Urinary bladder (tissue), 4 donors: ENCODE measurements around the gene KPRP. TPM values are rescaled to one million over a fixed set of nuclear protein-coding genes. Genes with fewer than 3 reads are reported as not detected.

Experiments used
- DNase-seq: peaks from one replicate; pipeline ENCODE4 v3.0.0-alpha.2; 2015; ENCODE audit errors: extremely low spot score
- H3K27ac ChIP-seq: one replicate; pipeline ENCODE4 v1.5.1; 2013; ENCODE audit warnings: low read depth, mild to moderate bottlenecking, moderate library complexity
- H3K36me3 ChIP-seq: one replicate; pipeline ENCODE4 v1.6.1; 2013; ENCODE audit warnings: mild to moderate bottlenecking, moderate library complexity; ENCODE audit not compliant: insufficient read depth
- H3K4me1 ChIP-seq: one replicate; pipeline ENCODE4 v1.6.1; 2013; ENCODE audit warnings: mild to moderate bottlenecking, moderate library complexity; ENCODE audit not compliant: insufficient read depth
- H3K4me3 ChIP-seq: one replicate; pipeline ENCODE4 v1.5.1; 2013; ENCODE audit warnings: low read depth, low read length
- WGBS: extraction: QIAGEN DNeasy Blood & Tissue Kit; methylation state at CpG from one replicate; pipeline ENCODE4 v1.1.7; 2013; 5-methylcytosine and 5-hydroxymethylcytosine counted together
- polyA plus RNA-seq: library from polyadenylated mRNA; stranded (reverse); fragments of 200-250 nt; gene quantifications from one replicate; pipeline ENCODE4 v1.2.3, GENCODE V29; 2013
- total RNA-seq: library from RNA; depleted of rRNA; stranded (reverse); fragments of >200 nt; gene quantifications from one replicate; pipeline ENCODE4 v1.2.3, GENCODE V29; 2014
- donor health status: healthy with polysubstance abuse.
- donor health status: healthy.

KPRP gene
- total RNA-seq (not detected), polyA plus RNA-seq (not detected)

- no peak for DNase-seq
- no peaks in the 10 kb centered on the region for H3K4me1 ChIP-seq
- no peak within 1 kb of the TSS for H3K27ac ChIP-seq
- 69% methylated on average over 6 of the region's 6 CpGs for WGBS
- H3K4me3 ChIP-seq: no peak within 1 kb of the TSS
- H3K36me3 ChIP-seq: no peaks in the 10 kb centered on the region
Observed at GRCh38 chr1:152757747-152758146, at the start of gene KPRP. Gene KPRP (plus strand): TSS chr1:152758025. CDS start chr1:152759589, 1,564 bp downstream.

GRCh38 chr1:152718238-152718637, 39.6 kb upstream of the KPRP start:
- Histone ChIP-seq H3K36me3 (no peaks in the 10 kb centered on the region), H3K4me1 (no peaks in the 10 kb centered on the region), H3K27ac (no peak overlapping the region), H3K4me3 (no peak overlapping the region)
- no peak for DNase-seq

DNA sequence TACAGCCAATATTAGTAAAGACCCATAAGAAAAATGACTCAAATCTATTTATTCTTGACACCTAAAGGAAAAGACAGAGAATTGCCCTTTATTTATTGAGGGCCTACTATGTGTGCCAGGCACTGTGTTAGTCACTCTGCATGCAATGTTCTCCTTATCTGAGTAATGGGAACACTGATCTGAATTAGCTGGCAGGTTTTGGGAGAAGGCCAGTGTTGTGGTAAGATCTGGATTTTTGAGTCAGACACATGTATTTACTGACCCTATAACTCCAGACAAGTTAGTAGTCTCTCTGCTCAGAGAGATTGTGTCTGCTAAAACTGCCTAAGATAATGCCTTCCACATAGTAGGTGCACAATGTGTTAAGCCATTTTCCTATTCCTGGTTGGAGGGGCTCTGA, 32.6 kb upstream of the KPRP start:
- no peak overlapping the region for H3K4me3 ChIP-seq
- H3K4me1 ChIP-seq: no peaks in the 10 kb centered on the region
- no peaks in the 10 kb centered on the region for H3K36me3 ChIP-seq
- no peak for DNase-seq
- no peak overlapping the region for H3K27ac ChIP-seq

- H3K27ac ChIP-seq: no peak overlapping the region
- no peaks in the 10 kb centered on the region for H3K36me3 ChIP-seq
- no peaks in the 10 kb centered on the region for H3K4me1 ChIP-seq
- H3K4me3 ChIP-seq: no peak overlapping the region
- WGBS: 71% methylated on average over 1 of the region's 1 CpG
- no peak for DNase-seq
Observed at GRCh38 chr1:152728986-152729385, 28.8 kb upstream of the KPRP start.

- Histone ChIP-seq H3K36me3 (no peaks in the 10 kb centered on the region), H3K4me3 (no peak overlapping the region), H3K27ac (no peak overlapping the region), H3K4me1 (no peaks in the 10 kb centered on the region)
- WGBS: 19% methylated on average over 1 of the region's 1 CpG
- no peak for DNase-seq
Observed at GRCh38 chr1:152735648-152736047, 22.2 kb upstream of the KPRP start.

GRCh38 chr1:152737997-152738396, 19.8 kb upstream of the KPRP start:
- DNase-seq: no peak

DNA sequence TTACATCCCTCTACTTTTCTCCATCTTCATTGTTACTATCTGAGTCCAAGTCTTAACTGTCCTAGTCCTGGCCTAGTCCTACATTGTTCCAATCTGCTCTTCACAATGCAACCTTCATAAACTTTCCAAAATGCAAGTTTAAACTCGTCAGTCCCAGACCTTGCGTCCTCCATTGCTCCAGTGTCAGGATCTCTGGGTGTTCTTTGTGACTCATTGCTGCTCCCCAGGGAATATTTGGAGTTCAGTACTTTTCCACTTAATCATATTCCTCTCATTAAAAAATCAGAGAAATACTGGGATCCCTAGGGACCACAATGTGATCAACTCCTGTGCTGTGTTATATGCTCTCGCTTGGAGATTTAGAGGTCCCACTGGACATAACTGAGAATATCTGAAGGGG, 18.0 kb upstream of the KPRP start:
- 80% methylated on average over 3 of the region's 3 CpGs for WGBS
- DNase-seq: no peak

More at GRCh38 chr1:152737997-152738396, 19.8 kb upstream of the KPRP start:
- Histone ChIP-seq H3K36me3 (no peaks in the 10 kb centered on the region), H3K27ac (no peak overlapping the region), H3K4me1 (no peaks in the 10 kb centered on the region), H3K4me3 (no peak overlapping the region)
- 76% methylated on average over 5 of the region's 5 CpGs for WGBS

DNA sequence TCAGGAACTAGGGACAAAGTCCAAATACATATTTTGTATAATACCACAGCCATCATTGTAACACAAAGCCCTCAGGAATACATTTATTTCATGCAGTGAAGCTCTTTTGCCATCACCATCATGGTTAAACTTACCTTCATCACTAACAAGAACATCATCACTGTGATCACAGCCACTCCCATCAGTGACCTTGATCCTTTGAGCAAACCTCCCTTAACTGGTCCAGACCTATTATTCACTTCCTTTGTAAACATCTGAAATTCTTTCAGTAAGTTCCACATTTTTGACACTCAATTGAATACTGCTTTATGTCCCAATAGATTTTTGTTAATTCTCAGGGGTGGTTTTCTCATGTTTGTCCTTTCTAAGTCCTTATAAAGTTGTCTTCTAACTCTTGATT, 16.2 kb upstream of the KPRP start:
- no peaks in the 10 kb centered on the region for H3K4me1 ChIP-seq
- DNase-seq: no peak
- H3K36me3 ChIP-seq: no peaks in the 10 kb centered on the region
- H3K4me3 ChIP-seq: no peak overlapping the region
- H3K27ac ChIP-seq: no peak overlapping the region

More for the DNA sequence above, 18.0 kb upstream of the KPRP start:
- Histone ChIP-seq H3K27ac (no peak overlapping the region), H3K36me3 (no peaks in the 10 kb centered on the region), H3K4me1 (no peaks in the 10 kb centered on the region), H3K4me3 (no peak overlapping the region)

DNA sequence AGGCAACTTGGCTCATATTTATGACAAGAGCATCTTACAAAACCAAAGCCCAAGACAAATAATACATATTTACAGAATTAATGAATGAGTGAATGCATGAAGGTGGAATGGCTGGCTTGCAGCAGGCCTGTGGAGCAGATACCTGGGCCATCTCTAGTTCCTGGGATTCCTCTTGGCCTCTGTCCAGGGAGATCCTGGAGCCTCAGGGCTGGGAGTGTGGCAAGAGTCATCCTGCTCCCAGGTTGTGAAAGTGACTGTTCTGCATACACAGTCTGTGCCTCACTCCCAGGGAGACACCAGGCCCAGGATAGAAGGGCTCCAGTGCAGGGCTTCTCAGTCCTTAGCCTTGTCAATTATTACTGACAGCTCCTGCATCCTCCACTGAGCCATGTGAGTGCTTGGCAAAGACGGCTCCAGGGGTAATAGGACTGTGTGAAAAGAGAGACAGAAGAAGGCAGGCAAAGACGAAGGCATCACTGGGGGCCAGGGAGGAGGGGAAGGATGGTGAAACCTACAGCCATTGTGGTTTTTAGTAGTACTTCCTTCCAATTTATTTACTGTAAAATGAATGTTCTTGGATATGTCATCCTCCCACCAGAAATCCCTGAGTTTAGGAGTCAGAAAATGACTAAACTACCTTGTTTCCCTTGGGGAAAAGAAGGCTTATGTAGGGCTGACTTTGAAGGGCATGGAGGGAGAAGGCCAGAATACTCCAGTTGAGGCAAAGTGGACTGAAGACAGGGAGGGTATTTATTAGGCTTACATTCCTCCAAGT, 14.3 kb upstream of the KPRP start:
- 74% methylated on average over 2 of the region's 2 CpGs for WGBS
- Histone ChIP-seq H3K4me1 (no peaks in the 10 kb centered on the region), H3K4me3 (no peak overlapping the region), H3K27ac (no peak overlapping the region), H3K36me3 (no peaks in the 10 kb centered on the region)
- DNase-seq: no peak

DNA sequence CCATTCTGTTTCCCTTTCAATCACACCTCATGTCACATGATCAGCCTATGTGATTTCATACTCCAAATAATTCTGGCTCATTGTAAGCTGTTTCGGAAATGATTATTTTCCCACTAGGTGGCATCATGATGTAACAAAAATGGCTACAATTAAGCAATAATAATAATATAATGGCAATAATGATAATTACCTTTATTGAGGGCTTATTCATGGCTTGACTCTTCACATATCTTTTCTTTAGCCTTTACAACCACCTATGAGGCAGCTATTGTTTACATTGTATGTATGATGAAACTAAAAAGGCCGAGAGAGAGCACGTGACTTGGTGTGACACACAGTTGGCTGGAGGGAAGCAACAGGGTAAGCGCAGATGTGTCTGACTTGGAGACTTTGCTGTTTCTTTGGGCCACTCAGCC, 12.5 kb upstream of the KPRP start:
- Histone ChIP-seq H3K4me3 (no peak overlapping the region), H3K4me1 (no peaks in the 10 kb centered on the region), H3K36me3 (no peaks in the 10 kb centered on the region), H3K27ac (no peak overlapping the region)
- DNase-seq: no peak
- WGBS: 50% methylated on average over 4 of the region's 4 CpGs

GRCh38 chr1:152745765-152746444, 11.9 kb upstream of the KPRP start:
- H3K4me1 ChIP-seq: no peaks in the 10 kb centered on the region
- H3K27ac ChIP-seq: no peak overlapping the region
- WGBS: 85% methylated on average over 6 of the region's 6 CpGs
- H3K36me3 ChIP-seq: no peaks in the 10 kb centered on the region
- no peak for DNase-seq
- H3K4me3 ChIP-seq: no peak overlapping the region

- no peaks in the 10 kb centered on the region for H3K36me3 ChIP-seq
- WGBS: 50% methylated on average over 1 of the region's 1 CpG
- H3K27ac ChIP-seq: peak overlapping the region; percentile 30
- no peak overlapping the region for H3K4me3 ChIP-seq
- DNase-seq: no peak
- no peaks in the 10 kb centered on the region for H3K4me1 ChIP-seq
Observed at GRCh38 chr1:152747831-152748230, 10.0 kb upstream of the KPRP start.

GRCh38 chr1:152752225-152752624, 5.6 kb upstream of the KPRP start:
- 34% methylated on average over 1 of the region's 1 CpG for WGBS
- H3K4me3 ChIP-seq: no peak overlapping the region
- H3K36me3 ChIP-seq: no peaks in the 10 kb centered on the region
- DNase-seq: no peak
- H3K4me1 ChIP-seq: no peaks in the 10 kb centered on the region
- H3K27ac ChIP-seq: no peak overlapping the region

DNA sequence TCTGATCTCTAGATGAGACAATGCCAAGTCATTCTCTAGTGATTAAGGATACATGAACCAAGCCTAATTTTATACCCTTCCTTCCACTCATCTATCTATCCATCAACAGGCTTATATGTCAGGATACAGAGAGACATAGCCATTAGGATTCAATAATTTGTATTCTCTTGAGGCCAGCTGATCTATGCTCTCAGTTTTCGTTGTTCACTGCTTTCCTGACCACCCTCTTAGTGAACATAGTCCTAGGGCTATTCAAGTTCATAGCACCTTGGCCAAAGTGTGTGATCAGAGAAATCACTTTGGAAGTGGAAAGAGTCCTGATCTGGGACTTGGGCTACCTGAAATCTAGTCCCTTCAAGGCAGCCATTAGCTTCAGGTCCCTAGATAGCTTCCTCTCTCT, 4.2 kb upstream of the KPRP start:
- WGBS: 39% methylated on average over 1 of the region's 1 CpG
- H3K36me3 ChIP-seq: no peaks in the 10 kb centered on the region

More for the DNA sequence above, 4.2 kb upstream of the KPRP start:
- H3K27ac ChIP-seq: no peak overlapping the region
- H3K4me1 ChIP-seq: no peaks in the 10 kb centered on the region
- no peak for DNase-seq
- H3K4me3 ChIP-seq: no peak overlapping the region
